GM19239 (cell line): ENCODE data around the gene NFATC3.

Experiments
- DNase-seq: peaks from one replicate; pipeline ENCODE4 v3.0.0; 2011; ENCODE audit warnings: low spot score; ENCODE audit not compliant: insufficient read length
- FAIRE-seq: peaks from 2 replicates; lab custom pipeline; 2011; peaks lifted over from hg19 to GRCh38; lab: Jason Lieb, UNC

NFATC3 gene

DNA sequence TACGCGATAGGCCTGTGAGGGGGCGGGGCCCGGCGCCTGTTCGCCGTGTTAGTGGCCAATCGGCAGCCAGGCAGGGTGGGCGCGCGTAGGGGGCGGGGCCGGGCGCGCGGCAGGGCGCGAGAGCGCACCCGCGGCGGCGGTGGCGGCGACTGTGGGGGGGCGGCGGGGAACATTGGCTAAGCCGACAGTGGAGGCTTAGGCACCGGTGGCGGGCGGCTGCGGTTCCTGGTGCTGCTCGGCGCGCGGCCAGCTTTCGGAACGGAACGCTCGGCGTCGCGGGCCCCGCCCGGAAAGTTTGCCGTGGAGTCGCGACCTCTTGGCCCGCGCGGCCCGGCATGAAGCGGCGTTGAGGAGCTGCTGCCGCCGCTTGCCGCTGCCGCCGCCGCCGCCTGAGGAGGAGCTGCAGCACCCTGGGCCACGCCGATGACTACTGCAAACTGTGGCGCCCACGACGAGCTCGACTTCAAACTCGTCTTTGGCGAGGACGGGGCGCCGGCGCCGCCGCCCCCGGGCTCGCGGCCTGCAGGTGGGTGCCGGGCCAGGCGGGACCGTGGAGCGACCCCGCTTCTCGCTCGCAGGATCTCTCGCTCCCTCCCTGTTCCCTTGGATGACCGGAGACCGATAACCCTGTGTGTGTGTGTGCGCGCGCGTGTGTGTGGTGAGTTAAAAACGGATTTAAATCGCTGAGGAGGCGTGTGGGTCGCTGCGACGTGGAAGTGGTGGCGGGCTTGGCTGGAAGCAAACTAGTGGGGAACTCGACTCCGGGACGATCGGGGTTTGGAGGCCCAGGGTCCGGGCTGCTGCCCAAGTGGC lies at the start of gene NFATC3:
NFATC3 (plus strand) TSS at position 112 of the 813 bp plus-strand sequence; CDS start at position 424, 312 bp downstream.
- peak; percentile 88 for DNase-seq

DNA sequence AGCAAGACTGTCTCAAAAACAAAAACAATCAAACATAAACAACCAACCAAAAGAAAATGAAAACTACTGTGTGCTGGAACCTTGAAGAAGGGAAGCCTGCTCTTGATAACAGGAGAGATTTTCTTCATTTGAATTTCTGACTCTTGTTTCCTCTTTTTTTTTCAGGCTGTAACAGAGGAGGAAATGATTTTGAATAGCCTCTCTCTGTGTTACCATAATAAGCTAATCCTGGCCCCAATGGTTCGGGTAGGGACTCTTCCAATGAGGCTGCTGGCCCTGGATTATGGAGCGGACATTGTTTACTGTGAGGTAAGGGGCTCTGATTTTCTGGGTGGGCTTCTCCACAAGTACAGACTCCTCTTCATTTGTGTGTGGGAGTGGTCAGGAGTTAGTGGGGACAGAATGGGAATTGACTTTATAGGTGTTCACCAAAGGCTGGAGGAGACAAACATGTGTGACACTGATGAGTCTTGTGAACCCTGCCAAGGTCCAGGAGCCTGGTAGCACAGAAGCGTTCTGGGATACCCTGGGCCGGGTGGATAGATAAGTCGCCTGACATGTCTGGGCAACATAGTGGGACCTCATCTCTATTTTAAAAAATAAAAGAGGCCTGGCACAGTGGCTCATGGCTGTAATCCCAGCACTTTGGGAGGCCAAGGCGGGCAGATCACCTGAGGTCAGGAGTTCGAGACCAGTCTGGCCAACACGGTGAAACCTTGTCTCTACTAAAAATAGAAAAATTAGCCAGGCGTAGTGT lies 47.2 kb upstream of the NFATC3 start:
- peak; percentile 71 for FAIRE-seq
- peak; percentile 25 for DNase-seq

More for the DNA sequence above, at the start of gene NFATC3:
- FAIRE-seq, result peak; percentile 87

GRCh38 chr16:68040506-68041288 lies 44.5 kb upstream of the NFATC3 start:
- peak; percentile 88 for FAIRE-seq
- peak; percentile 70 for DNase-seq

DNA sequence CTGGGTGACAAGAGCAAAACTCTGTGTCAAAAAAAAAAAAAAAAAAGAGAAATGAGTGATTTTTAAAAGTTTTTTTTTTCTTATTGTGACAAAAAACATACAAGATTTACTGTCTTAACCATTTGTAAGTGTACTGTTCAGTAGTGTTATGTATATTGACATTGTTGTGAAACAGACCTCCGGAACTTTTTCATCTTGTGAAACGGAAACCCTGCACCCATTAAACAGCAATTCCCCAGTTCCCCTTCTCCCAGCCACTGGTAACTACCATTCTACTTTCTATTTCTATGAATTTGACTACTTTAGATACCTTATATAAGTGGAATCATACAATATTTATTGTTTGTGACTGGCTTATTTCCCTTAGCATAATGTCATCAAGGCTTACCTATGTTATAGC lies 43.4 kb upstream of the NFATC3 start:
- FAIRE-seq, result peak; percentile 39

DNA sequence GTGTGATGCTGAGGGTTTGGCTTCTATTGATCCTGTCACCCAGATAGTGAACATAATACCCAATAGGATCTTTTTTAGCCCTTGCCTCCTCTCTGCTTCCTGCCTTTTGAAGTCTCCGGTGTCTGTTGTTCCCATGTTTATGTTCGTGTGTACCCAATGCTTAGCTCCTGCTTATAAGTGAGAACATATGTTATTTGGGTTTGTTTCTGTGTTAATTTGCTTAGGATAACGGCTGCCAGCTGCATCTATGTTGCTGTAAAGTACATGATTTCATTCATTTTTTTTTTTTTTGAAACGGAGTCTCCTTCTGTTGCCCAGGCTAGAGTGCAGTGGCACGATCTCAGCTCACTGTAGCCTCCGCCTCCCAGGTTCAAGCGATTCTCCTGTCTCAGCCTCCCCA lies 39.1 kb upstream of the NFATC3 start:
- DNase-seq (no peak), FAIRE-seq (no peak)

More for the DNA sequence above, 43.4 kb upstream of the NFATC3 start:
- no peak for DNase-seq

DNA sequence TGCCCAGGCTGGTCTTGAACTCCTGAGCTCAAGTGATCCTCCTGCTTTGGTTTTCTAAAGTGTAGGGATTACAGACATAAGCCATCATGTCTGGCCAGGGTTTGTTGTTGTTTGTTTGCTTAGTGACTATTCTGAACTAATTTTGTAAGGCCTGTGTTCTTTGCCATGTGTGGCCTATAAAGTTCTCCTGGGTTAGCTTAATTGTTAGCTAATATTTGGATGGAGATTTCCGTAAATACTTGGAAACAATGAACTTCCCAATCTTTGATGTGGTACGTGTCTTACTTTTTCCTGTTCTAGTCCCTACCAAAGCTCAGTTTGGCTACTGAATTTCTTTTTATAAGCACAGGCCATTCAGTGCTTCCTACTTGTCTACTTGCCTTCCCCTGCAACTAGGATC lies 37.2 kb upstream of the NFATC3 start:
- DNase-seq (no peak), FAIRE-seq (no peak)

DNA sequence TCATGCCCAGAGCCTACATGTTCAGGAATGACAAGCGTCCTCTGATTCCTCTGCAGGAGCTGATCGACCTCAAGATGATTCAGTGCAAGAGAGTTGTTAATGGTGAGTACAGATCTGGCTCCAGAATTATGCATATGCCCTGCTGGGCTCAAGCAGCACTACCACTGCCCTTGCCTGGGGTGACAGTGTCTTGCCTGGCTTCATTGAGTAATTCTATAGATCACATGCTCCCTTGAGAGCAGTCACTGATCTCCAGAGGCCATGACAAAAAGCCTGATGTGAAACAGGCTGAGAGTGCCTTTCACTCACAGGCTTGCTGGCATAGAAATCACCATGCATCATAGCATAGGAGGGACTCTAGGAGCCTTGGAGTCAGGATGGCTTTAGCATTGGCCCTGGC lies 35.7 kb upstream of the NFATC3 start:
- FAIRE-seq (no peak), DNase-seq (no peak)

GRCh38 chr16:68055395-68055794 lies 29.8 kb upstream of the NFATC3 start:
- DNase-seq (no peak), FAIRE-seq (no peak)

- no peak for FAIRE-seq
- no peak for DNase-seq
These were observed 25.4 kb upstream of the NFATC3 start for GRCh38 chr16:68059804-68060203.

DNA sequence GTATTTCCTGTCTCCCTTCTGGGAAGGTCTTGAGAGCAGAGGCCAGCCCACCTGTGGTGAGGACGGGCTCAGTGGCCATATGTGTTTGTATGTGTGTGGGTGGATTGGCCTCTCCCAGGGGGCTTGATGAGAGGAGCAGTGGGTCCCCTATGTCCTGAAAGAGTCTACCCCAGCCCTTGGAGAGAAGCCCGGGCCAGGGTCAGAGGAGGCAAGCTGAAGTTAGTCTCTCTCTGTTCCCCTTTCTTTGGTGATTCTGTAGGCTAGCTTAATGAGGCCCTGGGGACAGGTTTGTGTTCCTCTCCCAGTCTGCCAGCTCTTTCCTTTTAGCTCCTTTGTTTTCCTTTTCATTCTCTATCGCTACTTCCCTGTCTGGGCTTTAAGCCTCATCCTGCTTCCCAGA lies 23.8 kb upstream of the NFATC3 start:
- DNase-seq, result no peak
- FAIRE-seq, result no peak

GRCh38 chr16:68062910-68063393 lies 22.2 kb upstream of the NFATC3 start:
- no peak for FAIRE-seq

GRCh38 chr16:68064791-68065365 lies 20.3 kb upstream of the NFATC3 start:
- no peak for DNase-seq
- FAIRE-seq, result peak; percentile 90

More at GRCh38 chr16:68062910-68063393, 22.2 kb upstream of the NFATC3 start:
- no peak for DNase-seq

GRCh38 chr16:68065716-68066305 lies 19.4 kb upstream of the NFATC3 start:
- DNase-seq, result no peak
- no peak for FAIRE-seq

DNA sequence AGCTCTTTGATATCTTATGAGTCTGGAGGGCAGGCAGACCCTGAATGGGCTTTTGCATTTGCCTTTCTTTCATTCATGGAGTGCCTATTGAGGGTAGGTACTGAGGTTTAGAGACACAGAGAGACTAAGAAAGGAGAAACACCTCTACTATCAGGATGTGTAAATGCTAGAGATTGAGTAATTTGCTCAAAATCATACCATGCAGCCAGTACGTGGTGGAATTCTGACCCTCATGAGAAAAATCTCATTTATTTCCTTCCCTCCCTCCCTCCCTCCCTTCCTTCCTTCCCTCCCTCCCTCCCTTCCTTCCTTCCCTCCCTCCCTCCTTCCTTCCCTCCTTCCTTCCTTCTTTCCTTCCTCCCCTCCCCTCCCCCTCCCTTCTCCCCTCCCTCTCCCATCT lies 18.4 kb upstream of the NFATC3 start:
- DNase-seq, result no peak
- no peak for FAIRE-seq

GRCh38 chr16:68068926-68069325 lies 16.2 kb upstream of the NFATC3 start:
- FAIRE-seq, result no peak

DNA sequence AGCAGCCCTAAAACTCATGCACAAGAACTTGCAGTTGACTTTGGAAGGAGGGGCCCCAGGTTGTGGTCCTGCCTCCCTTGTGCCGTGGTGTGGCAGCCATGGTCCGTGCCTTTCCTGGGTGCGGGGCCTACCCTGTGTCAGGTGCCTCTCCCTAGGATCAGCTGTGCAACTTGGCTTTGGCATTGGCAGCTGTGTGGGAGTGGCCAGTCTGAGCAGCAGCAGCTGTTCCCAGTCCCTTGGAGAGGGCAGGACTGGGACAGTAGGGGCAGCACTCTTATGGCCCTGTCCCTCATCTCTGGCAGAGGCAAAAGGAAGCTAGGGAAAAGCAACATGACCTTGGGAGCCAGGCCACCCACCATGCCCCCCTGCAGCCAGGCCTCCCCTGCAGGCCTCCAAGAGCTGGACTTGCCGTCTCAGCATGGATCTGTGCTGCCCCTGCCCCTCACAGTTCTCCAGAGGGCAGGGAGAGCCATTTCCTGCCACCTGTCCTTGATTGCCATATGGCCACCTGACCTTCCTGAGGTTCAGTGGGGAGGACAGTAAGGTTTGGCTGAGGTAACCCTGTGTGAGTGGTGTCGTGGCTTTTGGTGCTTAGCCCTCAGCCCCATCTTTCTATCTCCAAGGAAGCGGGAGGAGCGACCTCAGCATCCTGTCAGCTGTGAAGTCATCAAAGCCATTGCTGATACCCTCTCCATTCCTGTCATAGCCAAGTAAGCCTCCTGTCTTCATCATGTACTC lies 15.5 kb upstream of the NFATC3 start:
- no peak for FAIRE-seq
- DNase-seq, result no peak

More at GRCh38 chr16:68068926-68069325, 16.2 kb upstream of the NFATC3 start:
- no peak for DNase-seq

DNA sequence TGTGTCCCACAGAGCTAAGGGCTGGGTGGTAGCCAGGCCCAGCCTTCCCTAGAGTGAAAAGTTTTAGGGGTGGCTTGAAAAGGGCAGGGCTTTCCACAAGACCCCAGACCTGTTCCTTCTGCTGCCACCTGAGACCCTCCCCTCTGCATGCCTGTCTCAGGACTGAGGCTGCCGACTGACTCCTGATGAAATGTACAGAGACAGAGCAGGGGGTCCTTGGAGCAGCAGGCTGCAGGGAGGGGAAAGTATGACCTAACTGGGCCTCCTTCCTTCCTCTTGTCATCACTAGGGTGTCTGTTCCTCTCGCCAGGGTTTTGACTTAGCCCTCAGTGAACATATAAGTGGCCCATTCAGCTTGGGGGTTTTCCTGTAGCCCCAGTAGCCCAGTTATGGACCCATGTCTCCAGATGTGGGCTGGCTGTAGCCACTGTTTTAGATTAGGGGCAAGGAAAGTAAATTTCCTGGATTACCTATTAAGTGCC lies 14.9 kb upstream of the NFATC3 start:
- FAIRE-seq (no peak), DNase-seq (no peak)

DNA sequence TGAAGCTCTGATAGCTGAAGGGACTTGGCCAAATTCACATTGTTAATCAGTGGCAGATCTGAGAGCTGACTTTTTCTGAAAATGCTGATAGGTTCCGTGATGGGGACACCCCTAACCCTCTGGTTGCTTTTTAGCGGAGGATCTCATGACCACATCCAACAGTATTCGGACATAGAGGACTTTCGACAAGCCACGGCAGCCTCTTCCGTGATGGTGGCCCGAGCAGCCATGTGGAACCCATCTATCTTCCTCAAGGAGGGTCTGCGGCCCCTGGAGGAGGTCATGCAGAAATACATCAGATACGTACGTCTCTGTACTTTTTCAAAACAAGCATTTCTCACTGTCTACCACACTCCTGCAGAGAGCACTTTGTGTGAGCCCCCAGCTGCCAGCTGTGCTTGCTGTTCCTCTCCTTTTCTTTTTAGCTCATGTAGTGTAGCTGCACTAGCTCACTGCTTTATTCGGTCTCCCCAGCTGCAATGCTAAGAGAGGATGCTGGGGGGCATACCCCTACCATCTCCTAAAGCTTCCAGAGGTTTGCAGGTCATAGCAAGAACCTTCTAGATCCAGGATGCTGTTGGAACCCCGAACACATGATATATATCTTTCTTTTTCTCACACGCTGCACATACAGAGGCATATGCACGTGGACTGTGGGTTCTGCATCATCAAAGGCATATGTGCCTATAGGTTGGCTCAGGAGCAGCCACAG lies 14.2 kb upstream of the NFATC3 start:
- DNase-seq (no peak), FAIRE-seq (peak; percentile 97)
